Kidney epithelial cell (primary cell): ENCODE results near the gene ITPK1. TPM values are rescaled to one million over a fixed set of nuclear protein-coding genes. Genes with fewer than 3 reads are reported as not detected.

Experiments
- DNase-seq: peaks from one replicate; pipeline ENCODE4 v3.0.0-alpha.2; 2010; ENCODE audit warnings: low read depth
- H3K27me3 ChIP-seq: 2 replicates; pipeline ENCODE4 v1.6.0; 2011; ENCODE audit warnings: low read length; ENCODE audit not compliant: control insufficient read depth, insufficient read depth
- H3K36me3 ChIP-seq: 2 replicates; pipeline ENCODE4 v1.5.1; 2011; ENCODE audit warnings: low read length; ENCODE audit not compliant: control insufficient read depth, insufficient read depth
- H3K4me3 ChIP-seq: 2 replicates; pipeline ENCODE4 v1.5.1; 2011; ENCODE audit warnings: low read depth, mild to moderate bottlenecking, control low read depth, low read length
- CTCF ChIP-seq: IDR thresholded peaks from 2 replicates; pipeline ENCODE4 v1.5.1; 2011; ENCODE audit warnings: mild to moderate bottlenecking, moderate library complexity, low read length, control low read depth, inconsistent platforms; ENCODE audit not compliant: insufficient read depth, poor library complexity, severe bottlenecking
- total RNA-seq: library from RNA; depleted of rRNA; stranded (reverse); fragments of >200 nt; gene quantifications from 2 replicates; pipeline ENCODE4 v1.2.3, GENCODE V29; 2015

Gene ITPK1
- total RNA-seq, 1 donor from 2014 or later = 21.3 TPM

- no peak for DNase-seq
- H3K27me3 ChIP-seq = peaks cover 20% of the 10 kb centered on the region
Measured at GRCh38 chr14:92902191-92902590, 213.5 kb downstream of the ITPK1 start.

GRCh38 chr14:92900660-92901059 lies 215.1 kb downstream of the ITPK1 start:
- Histone ChIP-seq H3K27me3 (peaks cover 20% of the 10 kb centered on the region), H3K4me3 (no peak overlapping the region), H3K36me3 (no peaks in the 10 kb centered on the region)
- TF ChIP-seq CTCF = no peak
- no peak for DNase-seq

More at GRCh38 chr14:92902191-92902590, 213.5 kb downstream of the ITPK1 start:
- no peak for TF ChIP-seq CTCF
- no peak overlapping the region for H3K4me3 ChIP-seq
- no peaks in the 10 kb centered on the region for H3K36me3 ChIP-seq

- no peak for TF ChIP-seq CTCF
- H3K27me3 ChIP-seq = peaks cover 17% of the 10 kb centered on the region
- no peak for DNase-seq
- H3K36me3 ChIP-seq = no peaks in the 10 kb centered on the region
- H3K4me3 ChIP-seq = no peak overlapping the region
Measured at GRCh38 chr14:92898566-92899131, 217.1 kb downstream of the ITPK1 start.

GRCh38 chr14:92897922-92898565 lies 217.7 kb downstream of the ITPK1 start:
- no peak for TF ChIP-seq CTCF
- Histone ChIP-seq H3K36me3 (no peaks in the 10 kb centered on the region), H3K4me3 (no peak overlapping the region), H3K27me3 (peaks cover 11% of the 10 kb centered on the region)
- no peak for DNase-seq

- Histone ChIP-seq H3K27me3 (no peaks in the 10 kb centered on the region), H3K36me3 (no peaks in the 10 kb centered on the region), H3K4me3 (no peak overlapping the region)
- TF ChIP-seq CTCF = no peak
- DNase-seq = no peak
Measured at GRCh38 chr14:92895352-92895878, 220.3 kb downstream of the ITPK1 start.
